MCF 10A (cell line): Measurements from ENCODE around the gene OLA1. TPM values are rescaled to one million over a fixed set of nuclear protein-coding genes. Genes with fewer than 3 reads are reported as not detected.

Source experiments
- BruUV-seq: library from RNA; stranded (reverse); fragments of 400-500 nt; replicated peaks from 2 replicates; lab custom pipeline; 2021; lab: Mats Ljungman, UMichigan
- CTCF ChIA-PET: fragments of 300-600 bp; sonication (Branson Sonifier 250); formaldehyde crosslinking; extraction: SDS; loops from one replicate; lab custom pipeline; 2021; ENCODE audit warnings: antibody characterized with exemption, inconsistent platforms; lab: Yijun Ruan, JAX
- POLR2A ChIA-PET: fragments of 300-600, 350-650 bp; sonication (Branson Sonifier 250); formaldehyde crosslinking; extraction: SDS; loops from one replicate; lab custom pipeline; 2020; ENCODE audit warnings: antibody characterized with exemption, inconsistent platforms; lab: Yijun Ruan, JAX
- DNase-seq: peaks from one replicate; pipeline ENCODE4 v3.0.0-alpha.2; 2018; ENCODE audit not compliant: unreplicated experiment
- H3K27ac Mint-ChIP-seq: one replicate; pipeline ENCODE4 v1.8.0; 2022; ENCODE audit warnings: mild to moderate bottlenecking, low read depth, mixed read lengths; ENCODE audit not compliant: unreplicated experiment
- H3K27me3 Mint-ChIP-seq: one replicate; pipeline ENCODE4 v1.8.0; 2022; ENCODE audit warnings: mixed read lengths; ENCODE audit not compliant: insufficient read depth, unreplicated experiment
- H3K36me3 Mint-ChIP-seq: one replicate; pipeline ENCODE4 v1.8.0; 2022; ENCODE audit warnings: mild to moderate bottlenecking, moderate library complexity, mixed read lengths; ENCODE audit not compliant: insufficient read depth, unreplicated experiment
- H3K4me1 Mint-ChIP-seq: one replicate; pipeline ENCODE4 v1.8.0; 2022; ENCODE audit warnings: mixed read lengths; ENCODE audit not compliant: insufficient read depth, unreplicated experiment
- H3K4me3 Mint-ChIP-seq: one replicate; pipeline ENCODE4 v1.8.0; 2022; ENCODE audit warnings: mild to moderate bottlenecking, moderate library complexity, mixed read lengths; ENCODE audit not compliant: unreplicated experiment
- H3K9me3 Mint-ChIP-seq: one replicate; pipeline ENCODE4 v1.8.0; 2022; ENCODE audit warnings: mixed read lengths; ENCODE audit not compliant: unreplicated experiment
- intact Hi-C: fragments of 100-400 bp; cut with micrococcal nuclease; formaldehyde crosslinking; loops from 2 replicates; pipeline ENCODE4 v1.14.1; 2022
- total RNA-seq: library from RNA; stranded (reverse); gene quantifications from 2 replicates; pipeline ENCODE4 v1.2.3, GENCODE V29; 2022
- TF ChIP-seq, protein P1 (sequence below): fragments of 200-600 bp; IDR thresholded peaks from one replicate; pipeline ENCODE4 v1.8.0; 2022; ENCODE audit warnings: antibody characterized with exemption, mild to moderate bottlenecking; ENCODE audit not compliant: unreplicated experiment

OLA1 gene
- total RNA-seq, 1 experiment from 2014 or later: 224 TPM

DNA sequence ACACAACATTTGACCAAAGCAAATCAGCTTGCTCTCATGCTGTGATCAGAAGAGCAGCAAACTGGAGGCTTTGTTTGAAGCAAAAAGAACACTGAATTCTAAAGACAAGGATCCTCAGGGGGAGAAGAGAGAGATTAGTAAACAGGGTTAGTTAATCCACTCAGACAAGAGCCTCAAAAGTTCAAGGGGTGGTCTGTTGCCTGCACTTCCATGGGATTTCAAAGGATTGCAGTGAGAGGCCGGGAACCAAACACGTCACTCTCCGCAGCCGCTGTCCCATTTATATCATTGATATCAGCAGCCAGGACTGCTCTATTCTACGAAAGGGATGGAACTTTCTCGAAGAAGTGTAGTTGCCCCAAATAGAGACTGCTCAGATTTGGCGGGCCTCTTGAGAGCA is 185.4 kb downstream of the OLA1 start:
- Mint-ChIP-seq H3K9me3 (peaks cover 6% of the 10 kb centered on the region), H3K4me1 (peaks cover 34% of the 10 kb centered on the region), H3K27me3 (no peaks in the 10 kb centered on the region), H3K27ac (peak overlapping the region; percentile 92), H3K36me3 (peaks cover 5% of the 10 kb centered on the region), H3K4me3 (no peak overlapping the region)
- no TSS peak for BruUV-seq
- POLR2A ChIA-PET: interaction anchor here (0.7 to 3.6 kb wide), 12 partner anchors 10 to 100 kb away, joined by 3 to 23 read pairs (median 3); no protein-coding TSS in a partner anchor
- CTCF ChIA-PET: interaction anchor here (0.6 to 3.1 kb wide), 4 partner anchors 11 to 1076 kb away, joined by 3 to 10 read pairs (median 4); no protein-coding TSS in a partner anchor
- intact Hi-C loops: no loop called here
- TF ChIP-seq, protein P1, sequence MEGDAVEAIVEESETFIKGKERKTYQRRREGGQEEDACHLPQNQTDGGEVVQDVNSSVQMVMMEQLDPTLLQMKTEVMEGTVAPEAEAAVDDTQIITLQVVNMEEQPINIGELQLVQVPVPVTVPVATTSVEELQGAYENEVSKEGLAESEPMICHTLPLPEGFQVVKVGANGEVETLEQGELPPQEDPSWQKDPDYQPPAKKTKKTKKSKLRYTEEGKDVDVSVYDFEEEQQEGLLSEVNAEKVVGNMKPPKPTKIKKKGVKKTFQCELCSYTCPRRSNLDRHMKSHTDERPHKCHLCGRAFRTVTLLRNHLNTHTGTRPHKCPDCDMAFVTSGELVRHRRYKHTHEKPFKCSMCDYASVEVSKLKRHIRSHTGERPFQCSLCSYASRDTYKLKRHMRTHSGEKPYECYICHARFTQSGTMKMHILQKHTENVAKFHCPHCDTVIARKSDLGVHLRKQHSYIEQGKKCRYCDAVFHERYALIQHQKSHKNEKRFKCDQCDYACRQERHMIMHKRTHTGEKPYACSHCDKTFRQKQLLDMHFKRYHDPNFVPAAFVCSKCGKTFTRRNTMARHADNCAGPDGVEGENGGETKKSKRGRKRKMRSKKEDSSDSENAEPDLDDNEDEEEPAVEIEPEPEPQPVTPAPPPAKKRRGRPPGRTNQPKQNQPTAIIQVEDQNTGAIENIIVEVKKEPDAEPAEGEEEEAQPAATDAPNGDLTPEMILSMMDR: no peak
- no peak for DNase-seq

DNA sequence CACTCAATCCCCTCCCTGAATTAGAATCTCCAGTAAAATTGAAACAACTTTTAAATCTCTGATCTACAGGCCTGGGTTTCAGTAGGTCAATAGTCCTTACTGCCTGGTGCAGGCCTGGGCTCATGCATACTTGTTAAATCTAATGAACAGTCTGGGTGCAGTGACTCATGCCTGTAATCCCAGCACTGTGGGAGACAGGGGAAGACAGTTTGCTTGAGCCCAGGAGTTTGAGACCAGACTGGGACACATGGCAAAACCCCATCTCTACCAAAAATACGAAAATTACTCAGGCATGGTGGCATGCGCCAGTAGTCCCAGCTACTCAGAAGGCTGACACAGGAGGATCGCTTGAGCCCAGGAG is 188.5 kb downstream of the OLA1 start:
- intact Hi-C loops: no loop called here
- H3K9me3 Mint-ChIP-seq: peaks cover 7% of the 10 kb centered on the region
- CTCF ChIA-PET: interaction anchor here (0.6 to 3.1 kb wide), 3 partner anchors 8 to 1033 kb away, joined by 3 to 10 read pairs (median 3); no protein-coding TSS in a partner anchor
- H3K36me3 Mint-ChIP-seq: no peaks in the 10 kb centered on the region
- POLR2A ChIA-PET: interaction anchor here (0.6 to 2.2 kb wide), 6 partner anchors 9 to 541 kb away, joined by 3 to 11 read pairs (median 3); partner anchors contain the start of gene OLA1
- no peak overlapping the region for H3K4me3 Mint-ChIP-seq
- peak overlapping the region; percentile 92 for H3K27ac Mint-ChIP-seq
- DNase-seq: peak; percentile 54
- BruUV-seq: no TSS peak
- peaks cover 34% of the 10 kb centered on the region for H3K4me1 Mint-ChIP-seq
- TF ChIP-seq, protein P1: no peak
- H3K27me3 Mint-ChIP-seq: no peaks in the 10 kb centered on the region

DNA sequence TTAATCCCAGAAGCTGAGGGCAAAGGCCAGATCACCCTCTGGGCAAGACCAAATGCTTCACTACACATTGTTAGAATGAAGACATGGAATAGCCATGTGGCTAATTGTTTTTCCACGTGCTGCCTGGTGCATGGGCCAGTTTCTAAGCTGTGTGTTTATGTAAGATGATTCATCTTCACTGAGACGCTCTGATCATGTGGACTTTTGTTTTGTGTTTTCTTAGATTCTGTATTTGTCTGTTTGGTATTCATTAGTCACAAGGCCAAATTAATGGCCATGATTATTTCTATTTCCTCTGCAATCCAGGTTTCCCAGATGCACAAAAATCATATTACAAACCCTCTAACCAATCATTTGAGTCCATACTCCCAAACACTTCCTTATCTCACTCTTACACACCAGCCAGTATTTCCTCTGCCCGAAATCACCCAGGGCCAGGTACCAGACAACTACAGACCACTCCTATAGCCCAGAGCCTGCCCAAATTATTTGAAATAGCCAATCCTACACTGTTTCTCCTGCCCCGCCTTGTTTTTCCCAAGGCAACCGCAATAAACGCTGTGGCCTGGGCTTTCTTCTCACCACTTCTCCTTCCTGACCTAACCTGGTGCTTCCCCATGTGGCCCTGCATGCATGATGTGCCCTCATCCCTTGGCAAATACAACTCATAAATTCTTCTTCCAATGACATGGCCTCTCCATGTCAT is 189.0 kb downstream of the OLA1 start:
- H3K4me3 Mint-ChIP-seq: no peak overlapping the region

DNA sequence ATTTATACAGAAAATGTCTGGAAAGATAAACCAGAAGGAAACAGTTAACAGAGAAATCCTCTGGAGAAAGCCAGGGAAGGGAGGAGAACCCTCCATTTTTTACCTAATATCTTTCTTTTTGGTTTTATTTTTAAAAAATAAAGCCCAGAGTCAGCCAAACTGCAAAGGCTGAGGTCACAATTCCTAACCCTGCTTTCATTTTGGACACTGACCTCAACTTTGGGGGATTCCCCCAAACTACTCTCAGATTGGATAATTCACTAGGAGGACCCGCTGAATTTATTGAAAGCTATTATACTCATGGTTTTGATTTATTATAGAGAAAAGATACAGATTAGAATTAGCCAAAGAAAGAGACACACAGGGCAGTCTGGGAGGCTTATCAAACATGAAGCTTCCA is 189.9 kb downstream of the OLA1 start:
- peaks cover 7% of the 10 kb centered on the region for H3K9me3 Mint-ChIP-seq
- no peak for DNase-seq
- ChIA-PET POLR2A (interaction anchor here (0.6 to 2.2 kb wide), 7 partner anchors 14 to 205 kb away, joined by 3 to 11 read pairs (median 3); no protein-coding TSS in a partner anchor), CTCF (no interaction called here)
- H3K27ac Mint-ChIP-seq: peak overlapping the region; percentile 92
- BruUV-seq: no TSS peak
- peaks cover 32% of the 10 kb centered on the region for H3K4me1 Mint-ChIP-seq
- no peaks in the 10 kb centered on the region for H3K36me3 Mint-ChIP-seq
- TF ChIP-seq, protein P1: no peak
- no peaks in the 10 kb centered on the region for H3K27me3 Mint-ChIP-seq
- intact Hi-C loops: no loop called here
- H3K4me3 Mint-ChIP-seq: no peak overlapping the region

More for the DNA sequence above, 189.0 kb downstream of the OLA1 start:
- BruUV-seq: no TSS peak
- Mint-ChIP-seq H3K9me3 (peaks cover 7% of the 10 kb centered on the region), H3K27ac (peak overlapping the region; percentile 92), H3K36me3 (no peaks in the 10 kb centered on the region), H3K27me3 (no peaks in the 10 kb centered on the region), H3K4me1 (peaks cover 34% of the 10 kb centered on the region)
- TF ChIP-seq, protein P1: no peak
- peak; percentile 58 for DNase-seq
- ChIA-PET CTCF (interaction anchor here (0.8 kb wide), 1 partner anchor 19 kb away, joined by 3 read pairs; no protein-coding TSS in a partner anchor), POLR2A (interaction anchor here (0.6 to 2.2 kb wide), 11 partner anchors 10 to 542 kb away, joined by 3 to 11 read pairs (median 3); no protein-coding TSS in a partner anchor)
- intact Hi-C loops: no loop called here
